ENCODE results near the gene COMMD3.

Gene COMMD3

DNA sequence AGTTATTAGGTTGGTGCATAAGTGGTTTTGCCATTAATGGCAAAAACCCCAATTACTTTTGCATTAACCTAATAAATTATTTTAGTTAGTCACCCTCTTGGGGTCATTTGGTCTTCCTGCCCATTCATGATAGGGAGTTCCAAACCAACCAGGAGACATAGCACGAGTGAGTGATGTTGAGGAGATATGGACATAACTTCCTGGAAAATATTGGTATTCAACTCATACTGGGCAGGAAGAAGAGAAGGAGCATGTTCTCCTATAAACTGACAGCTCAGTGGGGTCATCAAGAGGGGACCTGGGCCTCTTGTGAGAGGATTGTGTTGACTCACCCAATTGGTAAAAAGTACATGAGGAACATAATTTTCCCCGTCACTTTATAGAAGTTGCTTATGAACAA, 52.8 kb downstream of the COMMD3 start:
- no peak for DNase-seq (ENCODE audit: low spot score)

DNA sequence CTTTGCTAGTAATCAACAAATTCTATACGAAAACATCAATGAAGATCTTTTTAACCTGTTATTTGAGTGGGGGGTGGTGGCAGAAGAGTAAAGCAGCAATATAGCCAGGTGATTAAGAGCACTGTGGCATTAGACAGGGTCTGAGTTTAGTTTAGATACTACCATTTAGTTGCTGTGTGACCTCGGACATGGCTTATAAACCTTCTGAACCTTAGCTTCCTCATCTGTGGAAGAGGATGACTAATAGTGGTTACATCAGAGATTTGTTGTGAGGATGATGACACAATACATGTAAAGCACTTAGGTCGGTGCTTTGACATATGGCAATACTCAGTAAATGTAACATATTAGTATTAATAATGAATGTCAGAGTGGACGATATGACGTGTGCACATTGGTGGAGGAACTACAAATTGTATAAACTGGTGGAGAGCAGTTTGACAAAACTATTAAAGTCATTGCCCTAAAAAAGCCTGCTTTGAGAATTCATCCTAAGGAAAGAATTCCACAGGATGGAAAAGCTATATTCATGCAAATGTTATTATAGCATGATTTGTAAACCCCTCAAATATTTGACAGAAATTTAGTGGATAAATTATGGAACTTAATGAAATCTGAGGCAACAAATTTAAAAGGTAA, 53.4 kb downstream of the COMMD3 start:
- TF ChIP-seq, protein P1, sequence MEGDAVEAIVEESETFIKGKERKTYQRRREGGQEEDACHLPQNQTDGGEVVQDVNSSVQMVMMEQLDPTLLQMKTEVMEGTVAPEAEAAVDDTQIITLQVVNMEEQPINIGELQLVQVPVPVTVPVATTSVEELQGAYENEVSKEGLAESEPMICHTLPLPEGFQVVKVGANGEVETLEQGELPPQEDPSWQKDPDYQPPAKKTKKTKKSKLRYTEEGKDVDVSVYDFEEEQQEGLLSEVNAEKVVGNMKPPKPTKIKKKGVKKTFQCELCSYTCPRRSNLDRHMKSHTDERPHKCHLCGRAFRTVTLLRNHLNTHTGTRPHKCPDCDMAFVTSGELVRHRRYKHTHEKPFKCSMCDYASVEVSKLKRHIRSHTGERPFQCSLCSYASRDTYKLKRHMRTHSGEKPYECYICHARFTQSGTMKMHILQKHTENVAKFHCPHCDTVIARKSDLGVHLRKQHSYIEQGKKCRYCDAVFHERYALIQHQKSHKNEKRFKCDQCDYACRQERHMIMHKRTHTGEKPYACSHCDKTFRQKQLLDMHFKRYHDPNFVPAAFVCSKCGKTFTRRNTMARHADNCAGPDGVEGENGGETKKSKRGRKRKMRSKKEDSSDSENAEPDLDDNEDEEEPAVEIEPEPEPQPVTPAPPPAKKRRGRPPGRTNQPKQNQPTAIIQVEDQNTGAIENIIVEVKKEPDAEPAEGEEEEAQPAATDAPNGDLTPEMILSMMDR (IDR thresholded peaks at IDR 0.05; ENCODE audit: extremely low read depth, missing control alignments), result no peak

More for the DNA sequence above, 52.8 kb downstream of the COMMD3 start:
- TF ChIP-seq, protein P1 (IDR thresholded peaks at IDR 0.05; ENCODE audit: extremely low read depth, missing control alignments), result no peak

More for the DNA sequence above, 53.4 kb downstream of the COMMD3 start:
- DNase-seq (ENCODE audit: low spot score), result no peak
